Hindlimb muscle (tissue), 1 donor: Measurements from ENCODE around the gene RIMBP2. TPM values are rescaled to one million over a fixed set of nuclear protein-coding genes. Genes with fewer than 3 reads are reported as not detected.
"Not testable (repeated sequence)": the region's sequence is repeated elsewhere in the genome, so short reads cannot be mapped to it uniquely, and the experiment has no call there.

Experiments
- DNase-seq: peaks from one replicate; pipeline ENCODE4 v3.0.0-alpha.2; 2013
- polyA plus RNA-seq: library from polyadenylated mRNA; unstranded; fragments of 120-200 nt; gene quantifications from one replicate; pipeline ENCODE4 v1.2.1, GENCODE V29; 2013; ENCODE audit not compliant: insufficient read length

The RIMBP2 gene
- polyA plus RNA-seq, 1 donor: 0.75 TPM

DNA sequence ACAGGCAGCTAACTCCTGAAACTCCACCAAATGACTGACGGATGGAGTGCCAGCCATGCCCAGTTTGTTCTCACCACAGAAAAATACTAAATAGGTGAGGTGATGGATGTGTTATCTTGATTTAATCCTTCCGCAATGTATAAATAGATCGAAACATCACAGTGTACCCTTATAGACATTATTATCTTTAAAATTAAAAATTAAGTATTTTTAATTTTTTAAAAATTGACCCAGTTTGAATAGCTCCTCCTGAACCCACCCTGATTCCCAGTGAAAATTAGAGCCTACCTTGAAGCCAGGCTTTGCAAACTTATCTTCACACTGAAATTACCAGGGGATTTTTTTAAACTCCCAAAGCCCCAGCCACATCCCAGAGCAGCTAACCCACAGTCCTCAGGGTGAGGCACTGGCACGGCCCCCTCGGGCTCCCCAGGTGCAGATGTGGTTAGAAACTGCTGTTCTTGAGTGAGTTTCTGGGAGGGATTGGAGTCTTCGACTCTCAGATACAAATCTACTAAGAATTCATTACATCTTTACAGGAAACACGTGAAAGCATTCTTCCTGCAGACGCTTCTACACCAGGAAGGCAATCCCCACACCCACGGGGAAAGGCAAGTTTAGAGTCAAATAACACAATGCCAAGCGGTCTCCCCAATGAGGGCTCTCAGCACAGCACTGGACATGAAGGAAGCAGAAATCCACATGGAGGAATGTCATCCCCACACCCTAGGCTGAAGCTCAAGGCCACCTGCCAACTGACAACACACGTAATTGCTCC is 126.4 kb downstream of the RIMBP2 start:
- DNase-seq: no peak

DNA sequence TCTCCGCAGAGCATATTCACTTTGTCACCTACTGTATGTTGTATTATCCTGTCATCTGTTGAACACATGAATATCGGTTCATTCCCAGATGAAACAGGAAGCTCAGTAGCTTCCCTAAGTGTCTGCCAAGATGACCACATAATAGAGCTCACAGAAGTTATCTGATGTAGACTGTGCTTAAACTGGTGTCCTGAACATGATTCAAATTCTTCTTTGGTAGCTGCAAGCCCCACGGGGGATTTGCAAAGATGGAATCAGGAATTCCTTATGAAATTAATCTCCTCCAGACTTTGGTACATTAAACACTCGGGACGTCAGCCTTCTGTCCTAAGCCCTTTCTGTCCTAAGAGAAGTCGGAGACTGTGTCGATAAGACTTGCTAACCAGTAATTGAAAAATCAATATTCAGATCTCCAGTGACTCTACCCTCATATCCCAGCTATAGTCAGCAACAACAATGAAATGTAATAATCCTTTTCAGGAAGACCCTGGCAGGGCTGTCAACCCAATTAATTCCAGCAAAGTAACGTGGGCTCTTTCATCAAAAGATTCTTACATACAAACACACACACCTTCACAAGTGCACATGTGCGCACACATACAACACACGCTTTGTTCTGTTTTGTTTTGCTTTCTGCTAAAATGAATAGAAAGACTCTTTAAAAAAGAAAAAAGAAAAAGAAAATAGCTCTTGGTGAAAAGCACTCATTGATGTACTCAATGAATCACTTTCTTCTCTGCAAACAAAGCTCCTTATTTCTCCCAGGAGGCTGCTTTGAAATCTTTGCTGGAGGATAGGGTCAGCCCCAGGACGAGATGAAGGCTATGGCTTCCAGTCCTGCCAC is 127.2 kb downstream of the RIMBP2 start:
- DNase-seq: no peak

DNA sequence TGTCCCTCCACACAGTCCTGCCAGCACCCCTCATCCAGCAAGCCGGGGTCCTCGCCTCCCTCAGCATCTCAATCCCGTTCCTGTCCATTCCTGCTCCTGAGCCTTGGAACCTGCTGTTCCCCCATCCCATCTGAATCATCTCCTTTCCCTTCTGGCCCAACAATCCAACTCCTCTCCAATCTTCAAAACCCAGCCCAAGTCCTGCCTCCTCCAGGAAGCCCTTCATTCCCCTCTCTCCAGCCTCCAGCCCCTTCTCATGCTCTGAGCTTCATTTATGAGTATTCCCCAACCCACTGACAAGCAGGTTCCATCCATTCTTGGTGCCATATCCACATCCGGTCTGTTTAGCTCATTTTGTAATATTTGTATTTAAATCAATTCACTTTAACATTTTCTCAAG is 128.1 kb downstream of the RIMBP2 start:
- DNase-seq: no peak

DNA sequence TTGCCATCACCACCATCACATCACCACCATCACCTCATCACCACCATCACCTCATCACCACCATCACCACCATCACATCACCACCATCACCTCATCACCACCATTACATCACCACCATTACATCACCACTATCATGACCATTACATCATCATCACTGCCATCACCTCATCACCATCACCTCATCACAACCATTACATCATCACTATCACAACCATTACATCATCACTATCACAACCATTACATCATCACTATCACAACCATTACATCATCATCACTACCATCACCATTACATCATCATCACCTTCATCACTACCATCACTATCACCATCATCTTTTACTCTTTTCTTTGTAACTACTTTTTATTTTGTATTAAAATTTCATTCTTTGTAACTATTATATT is 131.6 kb downstream of the RIMBP2 start:
- DNase-seq: not testable (repeated sequence)

DNA sequence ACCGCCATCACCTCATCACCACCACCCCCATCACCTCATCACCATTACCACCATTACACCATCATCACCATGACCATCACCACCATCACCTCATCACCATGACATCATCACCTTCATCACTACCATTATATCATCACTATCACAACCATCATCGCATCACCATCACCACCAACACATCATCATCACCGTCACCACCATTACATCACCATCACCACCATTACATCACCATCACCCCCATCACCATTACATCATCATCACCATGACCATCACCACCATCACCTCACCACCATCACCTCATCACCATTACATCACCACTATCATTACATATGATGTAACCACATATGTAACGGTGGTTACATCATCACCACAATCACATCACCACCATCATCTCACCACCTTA is 132.3 kb downstream of the RIMBP2 start:
- DNase-seq: no peak

DNA sequence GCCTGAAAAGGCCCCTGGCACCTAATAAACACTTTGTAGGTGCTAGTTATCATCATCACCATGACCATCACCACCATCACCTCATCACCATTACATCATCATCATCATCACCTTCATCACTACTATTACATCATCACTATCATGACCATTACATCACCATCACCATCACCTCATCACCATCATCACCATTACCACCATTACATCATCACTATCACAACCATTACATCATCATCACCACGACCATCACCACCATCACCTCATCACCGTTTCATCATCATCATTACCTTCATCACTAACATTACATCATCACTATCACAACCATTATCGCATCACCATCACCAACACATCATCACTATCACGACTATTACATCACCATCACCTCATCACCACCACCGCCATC is 132.8 kb downstream of the RIMBP2 start:
- DNase-seq: no peak

DNA sequence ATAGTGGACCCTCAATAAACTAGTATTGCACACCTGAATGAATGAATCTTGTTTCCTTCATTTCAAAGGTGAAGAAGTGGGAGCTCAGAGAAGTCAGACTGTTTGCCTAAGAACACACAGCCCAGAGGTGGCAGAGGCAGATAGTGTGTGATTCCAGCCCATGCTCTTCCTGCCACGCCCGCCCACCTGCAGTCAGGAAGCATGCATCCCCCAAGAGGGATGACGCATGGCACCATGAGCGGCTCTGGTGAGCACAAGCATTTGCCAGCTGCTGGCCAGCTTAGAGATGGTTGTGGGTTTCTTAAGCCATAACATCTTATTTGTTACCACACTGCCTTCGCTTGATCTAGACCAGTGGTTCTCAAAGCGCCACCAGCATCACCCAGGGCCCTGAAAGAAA is 133.8 kb downstream of the RIMBP2 start:
- DNase-seq: no peak

DNA sequence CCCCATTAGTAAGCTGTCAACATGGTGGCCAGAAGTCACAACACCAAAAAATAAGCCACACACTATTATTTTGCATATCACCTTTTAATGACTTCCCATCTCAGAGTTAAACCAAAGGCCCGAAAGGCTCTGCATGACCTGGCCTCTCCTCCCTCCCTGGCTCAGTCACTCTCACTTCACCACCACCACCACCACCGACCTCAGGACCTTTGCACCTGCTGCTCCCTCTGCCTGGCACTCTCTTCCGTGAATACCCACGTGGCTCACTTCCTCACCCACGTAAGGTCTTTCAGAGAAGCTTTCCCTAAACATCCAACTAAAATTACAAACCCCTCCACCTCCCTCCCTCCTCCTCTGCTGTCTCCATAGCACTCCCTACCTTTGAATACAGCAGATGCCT is 134.3 kb downstream of the RIMBP2 start:
- DNase-seq: no peak

DNA sequence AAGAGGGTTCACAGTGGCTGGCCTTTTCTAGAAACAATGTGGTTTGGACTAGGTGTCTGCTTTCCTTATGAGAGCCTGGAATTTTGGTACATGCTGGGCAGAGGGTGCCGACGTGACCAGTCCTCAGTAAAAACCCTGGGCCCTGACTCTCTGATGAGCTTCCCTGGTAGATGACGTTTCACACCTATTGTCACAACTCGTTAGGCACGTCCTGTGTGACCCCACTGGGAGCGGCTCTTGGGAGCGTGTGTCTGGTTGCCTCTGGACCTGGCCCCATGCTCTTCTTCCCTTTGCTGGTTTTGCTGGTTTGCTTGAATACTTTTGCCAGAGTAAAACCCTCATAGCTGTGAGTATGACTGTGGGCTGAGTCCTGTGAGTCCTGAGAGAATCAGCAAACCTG is 136.9 kb downstream of the RIMBP2 start:
- DNase-seq: no peak

DNA sequence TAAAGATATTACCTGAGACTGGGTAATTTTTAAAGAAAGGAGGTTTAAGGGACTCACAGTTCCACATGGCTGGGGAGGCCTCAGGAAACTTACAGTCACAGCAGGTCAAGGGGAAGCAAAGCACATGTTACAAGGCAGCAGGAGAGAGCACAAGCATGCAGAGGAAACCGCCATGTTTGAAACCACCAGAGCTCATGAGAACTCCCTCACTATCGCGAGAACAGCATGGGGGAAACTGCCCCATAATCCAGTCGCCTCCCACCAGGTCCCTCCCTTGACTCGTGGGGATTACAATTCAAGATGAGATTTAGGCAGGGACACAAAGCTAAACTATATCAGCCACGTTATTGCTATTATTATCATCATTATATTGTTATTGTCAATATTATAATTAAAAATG is 138.7 kb downstream of the RIMBP2 start:
- no peak for DNase-seq

DNA sequence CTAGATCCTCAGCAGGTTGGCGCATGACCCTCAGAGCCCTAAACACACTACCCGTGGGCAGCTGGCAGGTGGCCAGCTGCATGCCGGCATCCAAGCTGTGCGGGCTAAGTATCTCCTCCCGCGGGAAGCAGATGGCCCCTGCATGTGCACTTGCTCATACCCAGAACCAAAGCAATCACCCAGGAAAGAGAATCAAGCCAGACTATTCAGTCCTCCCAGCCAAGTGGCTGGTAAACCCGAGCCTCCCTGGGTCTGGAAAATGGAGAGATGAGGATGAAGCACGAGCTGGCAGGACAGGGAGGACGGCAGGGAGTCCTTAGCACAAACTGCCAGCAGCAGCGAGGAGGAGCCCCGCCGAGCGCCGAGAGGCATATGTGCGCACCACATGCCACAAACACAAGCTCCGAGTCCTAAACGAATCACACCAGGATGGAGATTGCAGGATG is 139.7 kb downstream of the RIMBP2 start:
- DNase-seq: no peak

DNA sequence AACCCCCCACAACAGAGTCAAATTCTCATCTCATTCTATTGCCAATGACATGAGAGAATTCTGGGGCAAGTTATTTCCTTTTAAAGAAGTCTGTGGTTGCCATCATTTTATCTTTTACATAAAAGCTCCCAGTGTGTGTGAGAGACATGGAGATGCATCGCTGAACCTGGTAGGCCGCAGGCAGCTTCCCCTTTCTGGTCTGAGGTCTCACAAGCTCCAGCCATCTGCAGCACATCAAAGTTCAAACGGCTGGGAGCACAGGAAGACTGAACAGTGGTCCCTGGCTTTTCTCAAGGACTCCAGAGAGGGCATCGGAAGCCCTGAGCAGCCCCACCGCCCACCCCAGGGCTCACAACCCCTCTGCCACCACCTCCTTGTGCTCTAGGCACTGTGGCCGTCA is 141.7 kb downstream of the RIMBP2 start:
- DNase-seq: no peak

DNA sequence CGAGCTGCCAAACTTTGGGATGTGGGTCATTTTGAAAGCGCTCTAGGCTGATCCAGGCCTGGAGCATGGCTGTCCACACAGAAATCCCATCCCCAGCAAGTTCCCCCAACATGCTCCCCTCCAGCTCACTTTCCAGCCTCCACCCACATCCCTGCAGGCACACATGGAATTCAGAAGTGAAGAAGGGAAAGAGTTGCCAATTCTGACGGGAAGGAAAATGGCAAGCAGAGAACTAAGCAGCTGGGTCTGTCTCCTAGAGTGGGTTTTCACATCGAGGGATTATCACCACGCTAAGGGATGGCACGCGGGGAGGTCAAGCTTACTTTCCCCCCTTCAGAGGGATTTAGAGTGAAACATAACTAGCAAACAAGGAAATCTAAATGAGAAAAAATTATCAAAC is 142.3 kb downstream of the RIMBP2 start:
- no peak for DNase-seq

DNA sequence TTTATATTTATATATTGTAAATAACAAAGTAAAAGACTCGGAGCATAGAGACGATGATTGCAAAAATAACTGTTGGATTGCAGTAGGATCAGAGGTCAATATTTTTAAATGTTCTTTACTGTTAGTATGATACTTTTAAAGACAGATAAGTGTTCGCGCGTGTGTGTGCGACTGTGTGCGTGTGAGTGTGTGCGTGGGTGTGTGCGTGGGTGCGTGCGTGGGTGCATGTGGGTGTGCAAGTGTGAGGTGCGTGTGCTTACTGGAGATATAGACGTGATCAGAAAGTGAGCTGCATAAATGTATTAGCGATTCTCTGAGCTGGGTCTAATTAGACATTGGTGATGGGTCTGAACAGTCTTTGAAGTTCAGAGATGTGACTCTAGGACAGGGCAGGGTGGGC is 142.9 kb downstream of the RIMBP2 start:
- DNase-seq: no peak

DNA sequence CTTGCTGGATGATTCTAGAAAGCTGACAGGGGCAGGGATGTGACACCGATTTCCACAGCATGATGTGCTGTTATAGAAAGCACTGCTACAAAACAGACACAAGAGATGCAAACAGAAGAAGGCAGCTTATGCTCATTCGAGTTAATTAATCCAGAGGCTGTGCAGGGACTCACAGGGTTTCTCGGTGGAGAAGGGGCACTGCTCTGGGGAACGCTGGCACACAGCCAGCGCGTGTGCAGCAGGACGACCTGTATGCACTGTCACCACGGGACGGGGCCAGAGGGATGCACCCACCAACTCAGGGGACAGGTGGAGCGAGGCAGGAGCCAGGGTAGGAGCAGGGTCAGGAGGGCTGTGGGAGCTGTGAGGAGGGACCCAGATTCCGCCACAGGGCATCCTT is 143.5 kb downstream of the RIMBP2 start:
- no peak for DNase-seq

DNA sequence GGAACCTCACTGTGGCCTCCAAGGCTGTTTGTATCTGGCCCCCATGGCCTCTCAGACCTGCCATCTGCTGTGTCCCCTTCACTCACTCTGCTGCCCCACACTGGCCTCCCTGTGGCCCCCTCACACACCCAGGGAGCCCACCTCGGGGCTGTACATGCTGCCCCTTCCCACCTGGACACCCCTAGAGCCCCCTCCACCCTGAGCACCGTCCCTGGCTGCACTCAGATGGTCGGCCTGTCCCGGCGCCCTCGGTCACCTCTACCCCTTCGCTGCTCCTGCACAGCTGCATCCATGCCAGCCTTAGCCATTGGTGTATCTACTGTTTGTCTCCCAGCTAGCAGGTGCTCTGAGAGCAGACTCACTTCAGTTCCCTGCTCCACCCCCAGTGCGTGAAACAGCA is 144.4 kb downstream of the RIMBP2 start:
- DNase-seq: no peak

DNA sequence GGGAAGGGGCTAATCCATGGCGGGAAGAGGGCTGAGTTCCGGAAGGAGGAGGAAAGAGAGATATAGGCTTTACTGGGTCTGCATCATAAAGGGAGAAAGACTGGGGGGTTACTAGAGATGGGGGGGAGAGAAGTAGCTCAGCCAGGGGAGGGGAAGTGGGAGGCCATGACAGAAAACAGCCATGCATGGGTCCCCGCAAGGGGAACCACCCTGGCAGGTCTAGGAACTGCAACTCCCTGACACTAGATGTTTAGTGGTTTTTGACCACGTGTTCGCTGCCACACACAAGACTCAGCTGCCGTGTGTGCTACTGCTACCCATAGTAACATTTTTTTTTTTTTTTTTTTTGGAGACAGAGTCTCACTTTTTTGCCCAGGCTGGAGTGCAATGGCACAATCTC is 145.0 kb downstream of the RIMBP2 start:
- DNase-seq: no peak

DNA sequence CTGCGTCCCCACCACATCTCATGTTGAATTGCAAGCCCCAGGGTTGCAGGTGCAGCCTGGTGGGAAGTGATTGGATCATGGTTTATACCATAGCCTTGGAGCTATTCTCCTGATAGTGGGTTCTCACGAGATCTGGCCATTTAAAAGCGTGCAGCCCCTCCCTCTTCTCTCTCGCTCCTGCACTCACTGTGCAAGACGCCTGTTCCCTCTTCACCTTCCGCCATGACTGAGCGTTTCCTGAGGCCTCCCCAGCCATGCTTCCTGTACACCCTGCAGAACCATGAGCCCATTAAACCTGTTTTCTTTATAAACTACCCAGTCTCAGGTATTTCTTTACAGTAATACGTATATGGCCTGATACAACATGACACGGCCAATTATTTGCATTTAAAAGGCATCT is 146.6 kb downstream of the RIMBP2 start:
- DNase-seq: no peak

DNA sequence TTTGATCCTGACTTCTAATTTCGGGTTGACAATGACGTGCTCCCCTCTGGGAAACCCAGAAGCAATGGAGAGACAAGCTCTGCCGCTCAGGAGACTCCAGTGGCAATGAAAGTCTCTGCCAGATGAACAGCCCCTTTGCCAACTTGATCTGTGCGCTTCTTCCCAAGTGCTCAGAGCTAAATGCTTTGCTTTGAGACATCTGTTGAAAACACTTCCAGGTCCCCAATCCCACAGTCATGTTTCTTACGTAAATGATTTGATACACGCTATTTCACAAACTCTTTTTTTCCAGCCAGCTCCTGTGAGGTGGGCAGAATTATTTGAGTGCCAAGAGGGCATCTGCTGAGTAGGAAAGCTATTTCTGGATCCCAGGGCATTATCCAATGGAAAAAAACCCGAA is 147.6 kb downstream of the RIMBP2 start:
- DNase-seq: no peak

DNA sequence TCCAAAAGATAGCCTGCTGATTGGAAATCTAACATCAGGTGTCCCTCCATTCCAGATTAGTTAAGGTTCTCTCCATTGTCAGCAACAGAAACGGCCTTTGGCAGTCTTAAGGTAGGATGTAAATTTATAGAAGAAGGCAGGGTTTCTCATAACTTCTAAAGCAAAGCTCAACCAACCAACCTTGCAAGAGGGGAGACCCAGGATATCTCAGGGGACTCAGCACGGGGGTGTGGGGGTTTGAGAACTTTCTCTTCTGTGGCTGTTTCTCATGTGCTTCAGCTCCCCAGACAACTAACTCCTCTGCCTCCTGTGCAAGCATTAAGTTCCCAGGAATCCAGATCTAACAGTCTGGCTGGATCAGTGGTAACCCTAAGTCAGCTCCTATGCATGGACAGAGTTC is 148.1 kb downstream of the RIMBP2 start:
- no peak for DNase-seq

DNA sequence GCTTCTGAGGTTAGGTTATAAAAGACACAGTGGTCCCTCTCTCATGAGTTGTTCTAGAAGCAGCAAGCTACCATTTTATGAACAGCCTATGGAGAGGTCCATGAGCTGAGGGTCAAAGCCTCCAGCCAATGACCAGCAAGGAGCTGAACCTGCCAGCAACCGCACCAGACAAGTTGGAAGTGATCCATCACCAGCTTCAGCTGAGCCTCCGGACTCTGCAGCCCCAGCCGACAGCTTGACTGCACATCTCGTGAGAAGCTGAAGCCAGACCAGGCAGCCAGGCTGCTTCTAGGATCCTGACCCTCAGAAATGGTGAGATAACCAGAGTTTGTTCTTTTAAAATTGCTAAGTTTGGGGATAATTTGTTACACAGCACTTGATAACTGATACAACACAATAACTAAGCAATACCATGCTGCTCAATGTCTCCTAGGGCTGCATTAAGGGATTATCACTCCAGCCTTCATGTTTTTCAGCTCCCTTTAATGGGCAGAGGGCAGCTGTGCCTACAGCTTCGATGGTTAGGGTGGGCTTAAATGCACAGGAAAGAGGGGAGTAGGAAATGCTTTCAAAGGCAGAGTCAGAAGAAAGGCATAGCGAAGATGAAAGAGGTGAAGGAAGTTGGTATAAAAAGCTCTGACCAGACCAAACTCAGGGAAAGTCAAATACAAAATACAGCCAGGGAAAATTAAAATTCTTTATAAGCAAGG is 149.5 kb downstream of the RIMBP2 start:
- no peak for DNase-seq

DNA sequence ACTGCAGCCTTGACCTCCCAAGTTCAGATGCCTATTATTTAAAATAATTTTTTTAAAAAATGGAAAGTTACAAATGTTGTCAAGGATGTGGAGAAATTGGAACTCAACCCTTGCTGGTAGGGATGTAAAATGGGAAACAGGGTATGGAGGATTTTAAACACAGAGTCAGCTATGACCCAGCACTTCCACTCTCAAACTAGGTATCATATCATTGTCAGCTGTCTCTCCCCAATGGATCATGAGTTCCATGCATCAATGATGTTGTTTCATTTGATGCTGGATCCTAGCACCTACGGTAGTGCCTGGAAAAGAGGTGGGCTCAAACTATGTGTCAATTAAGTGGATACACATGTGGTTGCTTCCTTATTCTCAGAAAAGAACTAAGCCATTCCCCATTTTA is 150.9 kb downstream of the RIMBP2 start:
- no peak for DNase-seq

DNA sequence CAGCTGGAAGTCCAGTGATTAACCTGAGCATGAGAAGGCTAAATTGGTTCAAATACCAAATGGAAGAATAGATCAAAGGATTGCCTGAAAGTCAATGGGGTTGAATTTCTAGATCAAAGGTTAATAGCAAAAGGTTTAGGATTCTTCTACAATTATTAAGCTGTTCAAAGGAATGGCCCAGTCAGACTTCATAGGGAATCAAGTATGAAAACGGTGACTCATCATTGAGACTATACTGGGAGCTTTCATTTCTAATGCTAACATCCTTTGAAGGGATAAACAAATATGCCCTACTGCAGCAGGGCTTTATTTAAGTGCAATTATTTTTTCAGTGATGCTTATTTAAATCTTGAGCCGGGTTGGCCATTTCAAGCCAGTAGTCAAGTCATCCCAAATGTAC is 152.8 kb downstream of the RIMBP2 start:
- no peak for DNase-seq
